Astrocyte of the cerebellum (primary cell): ENCODE results near the gene SORL1.

ENCODE experiments used
- DNase-seq: peaks from one replicate; pipeline ENCODE4 v3.0.0-alpha.2; 2011; ENCODE audit warnings: low read depth
- H3K4me3 ChIP-seq: 2 replicates; pipeline ENCODE4 v1.5.1; 2011; ENCODE audit warnings: mild to moderate bottlenecking, low read depth, low read length, moderate library complexity
- CTCF ChIP-seq: IDR thresholded peaks from 2 replicates; pipeline ENCODE4 v1.5.1; 2012; ENCODE audit warnings: low read length, low read depth, moderate library complexity, mild to moderate bottlenecking; ENCODE audit errors: missing control alignments
- in situ Hi-C: cut with HindIII; loops from 2 replicates; pipeline ENCODE4 v1.10.0; 2017; ENCODE audit warnings: low sequenced_read_pairs

Gene SORL1

GRCh38 chr11:121458551-121458950 is 6.4 kb downstream of the SORL1 start:
- DNase-seq, result no peak
- no peak overlapping the region for H3K4me3 ChIP-seq
- no peak for TF ChIP-seq CTCF
- in situ Hi-C loops, result no loop called here

- no peak for DNase-seq
- no peak overlapping the region for H3K4me3 ChIP-seq
- in situ Hi-C loops, result no loop called here
- no peak for TF ChIP-seq CTCF
These were observed 7.4 kb downstream of the SORL1 start for GRCh38 chr11:121459413-121460017.

- in situ Hi-C loops, result no loop called here
- H3K4me3 ChIP-seq, result no peak overlapping the region
- no peak for DNase-seq
- no peak for TF ChIP-seq CTCF
These were observed 8.9 kb downstream of the SORL1 start for GRCh38 chr11:121460941-121461514.

GRCh38 chr11:121461843-121462242 is 9.7 kb downstream of the SORL1 start:
- in situ Hi-C loops, result no loop called here
- H3K4me3 ChIP-seq, result no peak overlapping the region
- DNase-seq, result no peak
- TF ChIP-seq CTCF, result no peak

- no peak for TF ChIP-seq CTCF
- DNase-seq, result no peak
- in situ Hi-C loops, result no loop called here
- H3K4me3 ChIP-seq, result no peak overlapping the region
These were observed 11.7 kb downstream of the SORL1 start for GRCh38 chr11:121463689-121464335.

- in situ Hi-C loops, result no loop called here
- TF ChIP-seq CTCF, result no peak
- peak; percentile 83 for DNase-seq
- H3K4me3 ChIP-seq, result no peak overlapping the region
These were observed 12.3 kb downstream of the SORL1 start for GRCh38 chr11:121464352-121464946.
